HG03045 (cell line): ENCODE data around the gene FCHO2.

Experiments used
- ATAC-seq: cut with Tn5 transposase; IDR thresholded peaks from one replicate; pipeline ENCODE4 v1.9.1; 2021; ENCODE audit warnings: mild to moderate bottlenecking, moderate library complexity; ENCODE audit not compliant: unreplicated experiment

FCHO2 gene

GRCh38 chr5:73027816-73028215 is 72.0 kb downstream of the FCHO2 start:
- no peak for ATAC-seq

DNA sequence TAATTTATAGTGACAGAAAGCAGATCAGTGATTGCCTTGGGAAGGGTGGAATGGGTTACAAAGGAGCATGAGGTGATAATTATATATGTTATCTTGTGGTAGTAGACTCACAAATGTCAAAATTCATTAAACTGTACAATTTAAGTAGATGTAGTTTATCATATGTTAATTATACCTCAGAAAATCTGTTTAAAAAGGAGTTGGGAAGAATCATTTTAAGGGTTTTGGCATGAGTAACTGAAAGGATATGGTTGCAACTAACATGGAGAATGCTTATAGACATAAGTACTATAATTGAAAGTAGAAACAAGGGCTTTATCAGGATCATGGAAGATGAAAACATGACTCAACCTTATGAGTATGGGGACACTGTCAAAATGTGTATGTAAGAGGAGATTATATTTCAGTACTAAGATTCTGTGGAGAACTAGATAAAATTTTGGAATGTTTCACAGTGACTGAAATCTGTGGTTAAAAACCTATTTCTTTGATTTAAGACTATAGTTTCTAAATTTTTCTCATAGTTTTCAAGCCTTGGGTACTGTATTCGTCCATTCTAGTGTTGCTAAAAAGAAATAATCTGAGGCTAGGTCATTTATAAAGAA is 73.3 kb downstream of the FCHO2 start:
- no peak for ATAC-seq

GRCh38 chr5:73030531-73030930 is 74.7 kb downstream of the FCHO2 start:
- no peak for ATAC-seq

DNA sequence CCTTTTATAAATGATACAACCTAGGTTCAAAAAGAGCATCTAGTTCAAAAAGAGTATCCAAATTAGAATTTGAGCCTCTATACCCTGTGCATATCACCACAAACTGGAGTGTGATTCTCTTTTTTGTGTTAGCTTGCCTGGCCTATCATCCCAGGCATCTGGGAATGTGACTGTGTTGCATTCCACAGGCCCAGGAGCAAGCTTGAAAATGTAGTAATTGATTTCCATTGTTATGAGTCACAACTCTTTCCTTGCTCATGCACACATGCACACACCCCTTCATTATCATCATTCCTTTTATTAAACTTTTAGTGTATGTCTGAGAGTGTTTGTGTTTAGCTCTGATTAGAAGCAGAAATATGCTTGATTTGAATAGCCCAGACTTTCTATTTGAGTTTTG is 75.2 kb downstream of the FCHO2 start:
- ATAC-seq = no peak

DNA sequence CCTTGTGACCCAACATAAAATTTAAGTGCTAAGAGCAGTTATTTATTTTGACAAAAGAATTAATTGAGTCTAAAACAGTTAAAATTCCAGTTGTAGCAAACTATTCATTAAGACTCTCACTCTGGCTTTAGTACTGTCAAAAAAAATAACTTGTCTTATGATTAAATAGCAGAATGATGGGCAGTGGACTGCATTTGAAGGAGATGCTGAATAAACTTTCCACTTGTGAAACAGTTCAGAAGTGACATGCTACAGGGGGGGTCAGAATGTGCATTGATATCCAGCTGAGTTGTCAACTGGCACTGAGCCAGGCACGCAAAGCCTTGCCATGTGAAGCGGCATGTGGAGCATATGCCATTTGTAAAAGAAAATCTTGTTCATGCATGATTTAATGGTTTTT is 76.0 kb downstream of the FCHO2 start:
- no peak for ATAC-seq

DNA sequence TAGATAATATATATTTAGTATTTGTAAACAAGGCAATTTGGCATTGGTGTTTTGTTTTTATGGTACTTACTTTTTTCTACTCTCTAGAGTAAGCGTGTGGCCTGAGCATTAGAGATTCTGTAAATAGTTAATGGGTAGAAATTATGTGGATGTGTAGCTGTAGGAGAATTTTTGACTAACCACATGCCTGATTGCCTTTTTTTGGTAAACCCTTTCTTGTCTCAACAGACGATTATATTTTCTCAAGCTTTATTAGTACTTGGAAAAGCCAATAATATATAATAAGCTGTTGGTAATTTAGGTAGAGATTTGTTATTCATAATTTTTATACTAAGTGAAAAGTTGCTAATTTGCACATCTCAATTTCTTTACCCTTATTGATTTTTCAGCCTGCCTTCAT is 76.8 kb downstream of the FCHO2 start:
- ATAC-seq = no peak

- ATAC-seq = no peak
Measured at GRCh38 chr5:73037545-73037944, 81.7 kb downstream of the FCHO2 start.

DNA sequence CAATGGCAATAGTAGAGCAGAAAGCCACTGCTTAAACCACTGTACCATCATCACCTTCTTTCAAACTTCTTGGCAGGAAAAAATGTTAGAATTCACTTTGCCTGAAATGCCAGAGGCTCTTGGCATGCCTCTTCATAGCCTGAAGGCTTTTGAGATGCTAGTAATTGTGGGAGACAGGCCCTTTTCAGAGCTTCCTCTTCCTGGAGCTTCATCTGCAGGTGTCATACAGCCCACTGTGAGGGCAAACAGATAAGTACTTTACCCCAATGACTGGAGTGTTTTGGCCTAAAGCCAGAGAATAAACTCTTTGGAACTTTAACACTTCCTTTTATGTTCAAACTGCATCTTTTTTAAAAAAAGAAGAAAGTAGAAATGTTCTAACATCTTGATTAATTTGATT is 83.2 kb downstream of the FCHO2 start:
- no peak for ATAC-seq

DNA sequence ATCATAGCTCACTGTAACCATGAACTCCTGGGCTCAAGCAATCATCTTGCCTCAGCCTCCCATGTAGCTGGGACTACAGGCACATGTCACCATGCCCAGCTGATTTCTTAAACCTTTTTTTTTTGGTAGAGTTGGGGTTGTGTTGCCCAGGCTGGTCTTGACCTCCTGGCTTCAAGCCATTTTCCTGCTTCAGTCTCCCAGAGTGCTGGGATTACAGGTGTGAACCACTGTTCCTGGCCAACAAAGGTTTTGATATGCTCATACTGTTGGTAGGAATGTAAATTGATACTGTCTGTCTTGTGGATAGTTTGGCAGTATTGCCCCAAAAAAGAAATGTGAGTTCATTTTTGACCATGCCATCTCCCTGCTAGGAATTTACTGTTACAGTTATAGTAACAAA is 87.2 kb downstream of the FCHO2 start:
- no peak for ATAC-seq

DNA sequence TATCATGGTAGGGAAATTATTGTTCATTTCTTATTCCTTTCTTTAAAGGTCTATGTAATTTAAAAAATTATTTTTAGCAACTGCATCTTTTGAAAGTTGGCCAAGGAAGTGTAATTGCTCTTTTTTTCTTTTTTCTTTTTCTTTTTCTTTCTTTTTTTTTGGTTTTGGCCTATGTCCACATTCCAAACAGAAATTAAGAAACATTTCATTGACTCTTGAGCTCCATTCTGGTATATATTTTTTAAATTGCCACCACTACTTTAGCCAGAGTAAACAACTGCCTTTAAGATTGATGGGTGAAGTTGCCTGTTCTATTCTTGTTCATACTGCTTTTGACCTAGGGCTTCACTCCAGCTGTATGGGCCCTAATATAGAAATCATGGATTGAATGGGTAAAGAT is 88.7 kb downstream of the FCHO2 start:
- ATAC-seq = no peak

DNA sequence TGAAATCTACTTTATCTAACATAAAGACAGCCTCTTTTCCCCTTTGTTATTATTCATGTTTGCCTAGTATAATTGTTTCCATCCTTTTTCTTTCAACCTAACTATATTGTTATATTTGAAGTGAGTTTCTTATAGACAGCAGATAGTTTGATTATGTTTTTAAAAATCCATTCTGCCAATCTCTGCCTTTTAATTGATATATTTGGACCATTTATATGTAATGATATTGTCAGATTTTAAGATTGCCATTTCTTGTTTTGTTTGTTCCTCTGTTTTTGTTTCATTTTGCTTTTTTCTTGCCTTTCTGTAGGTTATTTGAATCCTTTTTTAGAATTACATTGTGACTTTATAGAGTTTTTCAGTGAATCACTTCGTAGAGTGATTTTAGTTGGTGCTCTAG is 89.8 kb downstream of the FCHO2 start:
- no peak for ATAC-seq

DNA sequence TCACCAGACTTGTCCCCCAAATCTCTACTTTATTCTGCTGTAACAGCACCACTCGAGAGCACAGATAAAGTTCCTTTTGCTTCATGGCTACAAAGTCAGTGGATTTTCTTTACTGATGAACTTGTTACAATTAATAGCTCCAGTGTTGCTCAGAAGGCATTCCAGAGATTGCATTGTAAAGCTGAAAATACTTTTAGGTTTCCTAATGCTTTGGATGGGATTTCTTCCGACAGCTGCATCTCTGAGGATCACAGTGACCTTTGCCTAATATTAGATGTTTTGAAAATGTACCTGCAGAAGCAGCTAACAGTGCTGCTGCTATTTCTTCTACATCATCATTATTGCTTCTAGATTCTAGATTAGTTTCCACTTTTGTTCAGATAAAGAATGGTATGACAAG is 105.8 kb downstream of the FCHO2 start:
- no peak for ATAC-seq

GRCh38 chr5:73066466-73066865 is 110.6 kb downstream of the FCHO2 start:
- ATAC-seq = no peak

DNA sequence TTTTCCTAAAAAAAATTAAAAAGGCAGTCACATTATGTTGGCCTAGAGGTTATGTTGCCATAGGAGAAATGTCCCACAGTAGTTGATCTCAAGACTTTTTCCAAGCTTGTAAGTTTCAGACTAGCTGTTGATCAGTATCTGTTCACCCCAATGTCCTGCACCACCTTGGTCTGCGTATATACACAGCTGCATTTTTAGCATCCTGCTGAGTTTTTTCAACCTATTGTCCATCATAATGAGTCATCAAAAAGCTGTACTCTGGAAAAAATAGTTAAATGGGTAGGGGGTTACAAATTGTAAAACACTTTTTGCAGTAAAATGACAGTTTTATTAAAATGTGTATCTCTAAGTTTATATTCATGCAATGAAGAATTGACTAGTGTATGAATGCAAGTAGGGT is 111.4 kb downstream of the FCHO2 start:
- no peak for ATAC-seq

- ATAC-seq = no peak
Measured at GRCh38 chr5:73081093-73081492, 125.3 kb downstream of the FCHO2 start.

- ATAC-seq = no peak
Measured at GRCh38 chr5:73088026-73088425, 132.2 kb downstream of the FCHO2 start.

- no peak for ATAC-seq
Measured at GRCh38 chr5:73093943-73094342, 138.1 kb downstream of the FCHO2 start.

- ATAC-seq = no peak
Measured at GRCh38 chr5:73094415-73094814, 138.6 kb downstream of the FCHO2 start.

- no peak for ATAC-seq
Measured at GRCh38 chr5:73095564-73096238, 139.9 kb downstream of the FCHO2 start.

- no peak for ATAC-seq
Measured at GRCh38 chr5:73096239-73096575, 140.4 kb downstream of the FCHO2 start.

- ATAC-seq = no peak
Measured at GRCh38 chr5:73097740-73098139, 141.9 kb downstream of the FCHO2 start.

- ATAC-seq = no peak
Measured at GRCh38 chr5:73100109-73100508, 144.3 kb downstream of the FCHO2 start.

GRCh38 chr5:73103870-73104299 is 148.0 kb downstream of the FCHO2 start:
- ATAC-seq = no peak
